ENCODE data around the gene SCAI.

SCAI gene

GRCh38 chr9:125125523-125125922, 17.8 kb downstream of the SCAI start:
- TF ChIP-seq REST (IDR thresholded peaks at IDR 0.05; ENCODE audit: low read depth) (no peak), CREB1 (IDR thresholded peaks at IDR 0.05; ENCODE audit: low read depth) (no peak), MAX (IDR thresholded peaks at IDR 0.05) (no peak), RAD21 (IDR thresholded peaks at IDR 0.05; ENCODE audit: low read depth) (no peak), TAF1 (IDR thresholded peaks at IDR 0.05; ENCODE audit: low read depth) (no peak), FOXM1 (IDR thresholded peaks at IDR 0.05; ENCODE audit: borderline replicate concordance, low read depth) (no peak), TCF12 (IDR thresholded peaks at IDR 0.05; ENCODE audit: low read depth) (no peak), ZBTB7A (IDR thresholded peaks at IDR 0.05; ENCODE audit: low read depth) (no peak), CEBPB (IDR thresholded peaks at IDR 0.05) (no peak), YY1 (IDR thresholded peaks at IDR 0.05; ENCODE audit: low read depth) (no peak), USF1 (IDR thresholded peaks at IDR 0.05) (no peak)

GRCh38 chr9:125121146-125121545, 22.2 kb downstream of the SCAI start:
- no peak for TF ChIP-seq NFIC (IDR thresholded peaks at IDR 0.05)
- TF ChIP-seq ZBTB7A (IDR thresholded peaks at IDR 0.05; ENCODE audit: low read depth): no peak
- TF ChIP-seq REST (IDR thresholded peaks at IDR 0.05; ENCODE audit: low read depth): no peak

GRCh38 chr9:125119643-125120286, 23.6 kb downstream of the SCAI start:
- TF ChIP-seq TCF12 (IDR thresholded peaks at IDR 0.05; ENCODE audit: low read depth) (no peak), EP300 (IDR thresholded peaks at IDR 0.05; ENCODE audit: borderline replicate concordance) (no peak)

GRCh38 chr9:125110464-125110863, 32.9 kb downstream of the SCAI start:
- TF ChIP-seq YY1 (IDR thresholded peaks at IDR 0.05; ENCODE audit: low read depth) (no peak), EGR1 (IDR thresholded peaks at IDR 0.05) (no peak), REST (IDR thresholded peaks at IDR 0.05; ENCODE audit: low read depth) (no peak), TCF12 (IDR thresholded peaks at IDR 0.05; ENCODE audit: low read depth) (no peak), CREB1 (IDR thresholded peaks at IDR 0.05; ENCODE audit: low read depth) (no peak), ZBTB7A (IDR thresholded peaks at IDR 0.05; ENCODE audit: low read depth) (no peak), CEBPB (IDR thresholded peaks at IDR 0.05) (no peak), FOXM1 (IDR thresholded peaks at IDR 0.05; ENCODE audit: borderline replicate concordance, low read depth) (no peak), MAX (IDR thresholded peaks at IDR 0.05) (no peak), TAF1 (IDR thresholded peaks at IDR 0.05; ENCODE audit: low read depth) (no peak), TEAD4 (IDR thresholded peaks at IDR 0.05) (no peak), EP300 (IDR thresholded peaks at IDR 0.05; ENCODE audit: borderline replicate concordance) (no peak), USF1 (IDR thresholded peaks at IDR 0.05) (no peak), NFIC (IDR thresholded peaks at IDR 0.05) (no peak), RAD21 (IDR thresholded peaks at IDR 0.05; ENCODE audit: low read depth) (no peak)

- no peak for TF ChIP-seq RAD21 (IDR thresholded peaks at IDR 0.05; ENCODE audit: low read depth)
- no peak for TF ChIP-seq YY1 (IDR thresholded peaks at IDR 0.05; ENCODE audit: low read depth)
- TF ChIP-seq REST (IDR thresholded peaks at IDR 0.05; ENCODE audit: low read depth): no peak
- no peak for TF ChIP-seq TEAD4 (IDR thresholded peaks at IDR 0.05)
- no peak for TF ChIP-seq USF1 (IDR thresholded peaks at IDR 0.05)
Measured at GRCh38 chr9:125106285-125106893, 36.9 kb downstream of the SCAI start.

All from Ishikawa (cell line).